Gastrocnemius medialis (tissue), 4 donors: ENCODE data around the gene CDKAL1. TPM values are rescaled to one million over a fixed set of nuclear protein-coding genes. Genes with fewer than 3 reads are reported as not detected.

Experiments
- ATAC-seq, 2 donors: fragments of 150-250 bp; one replicate each; pipeline ENCODE4 v1.9.1; 2016
- DNase-seq, 2 donors: peaks; one replicate each; pipeline ENCODE4 v3.0.0-alpha.2; 2019
- H3K27ac ChIP-seq, 4 donors: fragments of 200-600 bp; sonication (generic); 1 replicate in 1 of 4; 2 replicates in 3 of 4; pipeline ENCODE4 v1.5.1; 2016 to 2018; ENCODE audit warnings: mild to moderate bottlenecking in 2 of 4, moderate library complexity in 1 of 4
- H3K27me3 ChIP-seq, 3 donors: fragments of 200-600 bp; sonication (generic) in 2 of 3; 1 replicate in 1 of 3; 2 replicates in 2 of 3; pipeline versions ENCODE4 v1.5.1 to v1.6.0; 2016 to 2019; ENCODE audit warnings: mild to moderate bottlenecking in 1 of 3, moderate library complexity in 1 of 3
- H3K36me3 ChIP-seq, 2 donors: fragments of 200-600 bp; sonication (generic) in 1 of 2; one replicate each; pipeline ENCODE4 v1.5.1; 2017 to 2018
- H3K4me1 ChIP-seq, 2 donors: fragments of 200-600 bp; sonication (generic) in 1 of 2; one replicate each; pipeline ENCODE4 v1.5.1; 2016 to 2017; ENCODE audit warnings: mild to moderate bottlenecking in 2 of 2
- H3K4me3 ChIP-seq, 4 donors: fragments of 200-600 bp; sonication (generic) in 3 of 4; 1 replicate in 1 of 4; 2 replicates in 3 of 4; pipeline ENCODE4 v1.5.1; 2016 to 2019; ENCODE audit warnings: mild to moderate bottlenecking in 2 of 4
- H3K9me3 ChIP-seq, 3 donors: fragments of 200-600 bp; sonication (generic) in 2 of 3; 1 replicate in 1 of 3; 2 replicates in 2 of 3; pipeline ENCODE4 v1.5.1; 2016 to 2019
- CTCF ChIP-seq, 5 experiments: fragments of 450-650 bp in 3 of 5; fragments of 200-600 bp in 2 of 5; sonication (generic) in 2 of 5; IDR thresholded peaks in 4 of 5; conservative IDR thresholded peaks in 1 of 5; 1 replicate in 4 of 5; 2 replicates in 1 of 5; pipeline ENCODE4 v1.5.1; 2016 to 2019; ENCODE audit warnings: antibody characterized with exemption in 5 of 5, mild to moderate bottlenecking in 3 of 5, moderate library complexity in 3 of 5
- POLR2A ChIP-seq, 2 donors: fragments of 450-650 bp; IDR thresholded peaks; one replicate each; pipeline ENCODE4 v1.6.1; 2017; ENCODE audit warnings: antibody characterized with exemption in 2 of 2, mild to moderate bottlenecking in 2 of 2, moderate library complexity in 2 of 2
- in situ Hi-C, 4 donors: fragments of 200-750 bp; cut with MboI; loops; one replicate each; pipeline versions ENCODE4 v1.15.0 to v1.8.0; 2017; ENCODE audit warnings: low sequenced_read_pairs in 4 of 4
- intact Hi-C: fragments of 100-400 bp; cut with DNase I; formaldehyde crosslinking; loops from one replicate; pipeline ENCODE4 v1.15.1; 2023; ENCODE audit warnings: low total_unique reads
- total RNA-seq, 4 donors: library from RNA; depleted of rRNA; stranded (reverse); fragments of >200 nt; gene quantifications; one replicate each; pipeline versions ENCODE4 v1.1.0 to v1.2.3, GENCODE V29; 2016

The CDKAL1 gene
- total RNA-seq, 4 donors from 2014 or later = 9.6 to 17.0 (median 11.4) TPM

- intact Hi-C loops (no loop called here), in situ Hi-C loops (no loop called here)
- no peak for ATAC-seq
- Histone ChIP-seq H3K9me3 (no peaks in the 10 kb centered on the region), H3K27ac (no peak overlapping the region), H3K36me3 (no peaks in the 10 kb centered on the region), H3K4me3 (no peak overlapping the region), H3K4me1 (no peaks in the 10 kb centered on the region), H3K27me3 (no peaks in the 10 kb centered on the region)
- DNase-seq = no peak
- TF ChIP-seq CTCF (IDR thresholded peaks at IDR 0.05 in 4 of 5, conservative IDR thresholded peaks at IDR 0.05 in 1 of 5) (no peak), POLR2A (IDR thresholded peaks at IDR 0.05) (no peak)
These were observed 530.6 kb downstream of the CDKAL1 start for GRCh38 chr6:21064756-21065340.

- Histone ChIP-seq H3K9me3 (no peaks in the 10 kb centered on the region), H3K4me3 (no peak overlapping the region), H3K27ac (no peak overlapping the region), H3K36me3 (no peaks in the 10 kb centered on the region), H3K27me3 (no peaks in the 10 kb centered on the region), H3K4me1 (peaks cover 0 to 4% of the 10 kb centered on the region in 2 donors)
- intact Hi-C loops (no loop called here), in situ Hi-C loops (no loop called here)
- DNase-seq = no peak
- ATAC-seq = no peak
- TF ChIP-seq POLR2A (IDR thresholded peaks at IDR 0.05) (no peak), CTCF (IDR thresholded peaks at IDR 0.05 in 4 of 5, conservative IDR thresholded peaks at IDR 0.05 in 1 of 5) (no peak)
These were observed 533.3 kb downstream of the CDKAL1 start for GRCh38 chr6:21067521-21067920.

GRCh38 chr6:21070620-21071019 lies 536.4 kb downstream of the CDKAL1 start:
- Histone ChIP-seq H3K4me1 (peaks cover 0 to 4% of the 10 kb centered on the region in 2 donors), H3K27me3 (no peaks in the 10 kb centered on the region), H3K36me3 (no peaks in the 10 kb centered on the region), H3K9me3 (no peaks in the 10 kb centered on the region), H3K4me3 (no peak overlapping the region), H3K27ac (no peak overlapping the region)
- intact Hi-C loops (no loop called here), in situ Hi-C loops (no loop called here)
- DNase-seq = no peak
- TF ChIP-seq CTCF (IDR thresholded peaks at IDR 0.05 in 4 of 5, conservative IDR thresholded peaks at IDR 0.05 in 1 of 5) (no peak), POLR2A (IDR thresholded peaks at IDR 0.05) (no peak)
- ATAC-seq = no peak

GRCh38 chr6:21071780-21072468 lies 537.7 kb downstream of the CDKAL1 start:
- no peak for DNase-seq
- Histone ChIP-seq H3K9me3 (no peaks in the 10 kb centered on the region), H3K36me3 (no peaks in the 10 kb centered on the region), H3K4me1 (peaks cover 0 to 4% of the 10 kb centered on the region in 2 donors), H3K4me3 (no peak overlapping the region), H3K27me3 (no peaks in the 10 kb centered on the region), H3K27ac (no peak overlapping the region)
- TF ChIP-seq CTCF (IDR thresholded peaks at IDR 0.05 in 4 of 5, conservative IDR thresholded peaks at IDR 0.05 in 1 of 5) = no peak
- no peak for TF ChIP-seq POLR2A (IDR thresholded peaks at IDR 0.05)
- ATAC-seq = no peak
- intact Hi-C loops = no loop called here
- in situ Hi-C loops = no loop called here
